Measurements from ENCODE around the gene HNF4A.
"Not testable (repeated sequence)": the region's sequence is repeated elsewhere in the genome, so short reads cannot be mapped to it uniquely, and the experiment has no call there.

Gene HNF4A

GRCh38 chr20:44355498-44356352 lies at the start of gene HNF4A:
HNF4A (plus strand) TSS chr20:44355699; CDS start chr20:44355805, 106 bp downstream.
- no peak for DNase-seq (ENCODE audit: low spot score)

GRCh38 chr20:44306927-44307326 lies 48.6 kb upstream of the HNF4A start:
- DNase-seq (ENCODE audit: low spot score), result no peak

GRCh38 chr20:44309763-44310663 lies 45.5 kb upstream of the HNF4A start:
- DNase-seq (ENCODE audit: low spot score), result no peak

GRCh38 chr20:44310664-44311639 lies 44.5 kb upstream of the HNF4A start, which contains the start of gene FITM2:
FITM2 (minus strand) TSS chr20:44311202; CDS start chr20:44311148, 54 bp downstream.
- DNase-seq (ENCODE audit: low spot score), result peak; percentile 99

GRCh38 chr20:44314870-44315269 lies 40.6 kb upstream of the HNF4A start:
- DNase-seq (ENCODE audit: low spot score), result no peak

- DNase-seq (ENCODE audit: low spot score), result no peak
These were observed 35.6 kb upstream of the HNF4A start for GRCh38 chr20:44319839-44320422.

- DNase-seq (ENCODE audit: low spot score), result peak; percentile 73
These were observed 31.2 kb upstream of the HNF4A start for GRCh38 chr20:44324343-44324742.

GRCh38 chr20:44326391-44327159 lies 28.9 kb upstream of the HNF4A start:
- DNase-seq (ENCODE audit: low spot score), result peak; percentile 69

GRCh38 chr20:44327748-44328147 lies 27.8 kb upstream of the HNF4A start:
- not testable (repeated sequence) for DNase-seq (ENCODE audit: low spot score)

- DNase-seq (ENCODE audit: low spot score), result no peak
These were observed 27.1 kb upstream of the HNF4A start for GRCh38 chr20:44328428-44328827.

GRCh38 chr20:44331201-44331600 lies 24.3 kb upstream of the HNF4A start:
- DNase-seq (ENCODE audit: low spot score), result no peak

- DNase-seq (ENCODE audit: low spot score), result no peak
These were observed 21.2 kb upstream of the HNF4A start for GRCh38 chr20:44334306-44334705.

GRCh38 chr20:44334709-44335108 lies 20.8 kb upstream of the HNF4A start:
- no peak for DNase-seq (ENCODE audit: low spot score)

GRCh38 chr20:44335675-44336074 lies 19.8 kb upstream of the HNF4A start:
- DNase-seq (ENCODE audit: low spot score), result no peak

GRCh38 chr20:44336086-44336485 lies 19.4 kb upstream of the HNF4A start:
- DNase-seq (ENCODE audit: low spot score), result peak; percentile 65

GRCh38 chr20:44336725-44337380 lies 18.6 kb upstream of the HNF4A start, which contains the start of gene R3HDML:
R3HDML (plus strand) TSS chr20:44337043; CDS start chr20:44337158, 115 bp downstream.
- no peak for DNase-seq (ENCODE audit: low spot score)

- DNase-seq (ENCODE audit: low spot score), result no peak
These were observed 13.3 kb upstream of the HNF4A start for GRCh38 chr20:44342248-44342647.

- DNase-seq (ENCODE audit: low spot score), result no peak
These were observed 12.3 kb upstream of the HNF4A start for GRCh38 chr20:44343162-44343675.

GRCh38 chr20:44344723-44345122 lies 10.8 kb upstream of the HNF4A start:
- no peak for DNase-seq (ENCODE audit: low spot score)

All from ecto neural progenitor cell (in vitro differentiated cells).